HG03378 (cell line): ENCODE results near the gene GPRASP2.

ENCODE experiments used
- ATAC-seq: cut with Tn5 transposase; IDR thresholded peaks from one replicate; pipeline ENCODE4 v1.9.1; 2021; ENCODE audit warnings: mild to moderate bottlenecking, moderate library complexity; ENCODE audit not compliant: unreplicated experiment

GPRASP2 gene

DNA sequence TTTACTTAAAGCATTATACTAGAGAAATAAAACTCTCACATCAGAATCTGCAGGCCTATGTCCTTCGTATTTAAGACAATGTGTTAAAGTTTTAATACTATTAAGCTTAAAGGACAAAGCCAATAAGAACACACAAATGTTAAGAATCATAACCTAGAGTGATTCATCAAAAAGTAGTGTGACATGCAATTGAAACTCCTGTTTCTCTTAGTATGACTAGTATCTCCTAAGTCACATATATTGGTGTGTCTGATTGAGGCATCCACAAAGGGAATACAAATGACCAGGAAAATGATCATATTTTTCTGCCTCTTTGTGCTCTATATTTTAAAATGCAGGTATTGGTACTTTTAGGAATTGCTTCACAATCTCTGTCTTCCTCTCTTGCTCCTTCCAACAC lies 32.1 kb downstream of the GPRASP2 start:
- ATAC-seq = no peak

GRCh38 chrX:102745513-102745856 lies 33.2 kb downstream of the GPRASP2 start:
- ATAC-seq = no peak

DNA sequence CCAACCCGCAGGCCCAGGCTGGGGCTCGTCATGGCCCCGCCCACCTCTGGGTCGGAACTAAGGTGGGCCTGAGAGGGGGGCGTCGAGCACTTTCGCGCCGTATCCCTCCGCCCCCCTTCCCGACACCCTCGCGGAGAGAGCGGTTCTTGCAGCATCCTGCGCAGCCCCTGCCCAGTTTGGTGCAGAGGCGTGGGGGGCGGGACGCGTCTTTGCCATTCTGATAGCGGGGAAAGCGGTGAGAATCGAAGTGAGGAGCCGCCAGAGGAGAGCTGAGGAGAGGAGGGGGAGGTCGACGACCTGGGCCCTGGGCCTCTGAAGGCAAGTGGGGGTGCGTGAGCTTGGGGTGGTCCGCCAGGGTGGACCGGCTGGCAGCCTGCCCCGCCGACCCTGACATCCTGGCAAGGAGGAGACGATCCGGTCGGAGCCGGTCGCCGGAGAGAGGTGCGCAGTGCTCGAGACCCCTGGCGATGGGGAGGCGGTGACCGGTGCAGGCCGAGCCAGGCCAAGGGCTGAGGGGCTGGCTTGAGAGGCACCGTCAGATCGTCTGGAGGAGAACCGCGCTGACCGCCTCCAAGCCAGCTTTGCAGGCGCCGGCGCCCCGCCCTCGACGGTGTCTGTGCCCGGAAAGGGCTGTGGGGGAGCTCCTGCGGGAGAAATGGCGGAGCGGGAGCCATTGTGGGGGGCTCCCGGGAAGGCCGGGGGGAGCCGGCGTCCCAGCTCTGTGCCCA lies 33.8 kb downstream of the GPRASP2 start:
- ATAC-seq = no peak

DNA sequence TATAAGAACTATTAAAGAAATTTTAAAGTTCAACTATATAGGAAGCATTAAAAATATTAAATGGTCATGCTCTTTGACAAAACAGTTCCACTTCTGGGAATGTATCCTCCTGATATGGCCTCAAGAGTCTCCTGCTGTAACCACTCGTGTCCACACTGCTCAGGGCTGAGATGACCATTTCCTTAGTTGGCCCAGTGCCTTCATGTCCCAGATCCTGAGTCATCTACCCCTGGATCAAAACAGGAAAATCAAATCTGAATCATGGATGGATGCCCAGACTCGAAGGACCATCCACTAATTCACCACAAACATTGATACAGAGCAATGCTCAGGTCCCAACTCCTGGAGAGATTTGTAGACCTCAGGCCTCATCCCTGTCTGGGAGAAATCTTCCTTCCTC lies 53.0 kb downstream of the GPRASP2 start:
- ATAC-seq = no peak

DNA sequence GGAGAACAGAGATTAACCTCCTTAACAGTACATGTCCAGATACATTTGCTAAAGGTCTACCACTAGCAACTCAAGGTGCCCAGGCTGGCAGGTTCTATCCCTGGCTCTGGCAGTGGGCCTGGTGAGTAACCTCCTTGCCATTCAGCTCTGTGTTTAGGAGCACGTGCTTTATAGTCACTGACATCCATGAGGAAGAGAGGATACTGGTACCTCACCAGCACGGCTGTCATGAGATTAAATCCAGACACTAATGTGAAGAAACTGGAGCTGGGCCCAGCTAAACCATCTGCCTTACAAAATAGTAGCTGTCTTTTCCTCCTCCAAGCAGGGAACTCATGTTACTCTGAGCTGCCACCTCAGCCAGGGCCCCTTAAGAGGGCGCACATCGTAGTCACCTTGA lies 53.6 kb downstream of the GPRASP2 start:
- ATAC-seq = no peak

DNA sequence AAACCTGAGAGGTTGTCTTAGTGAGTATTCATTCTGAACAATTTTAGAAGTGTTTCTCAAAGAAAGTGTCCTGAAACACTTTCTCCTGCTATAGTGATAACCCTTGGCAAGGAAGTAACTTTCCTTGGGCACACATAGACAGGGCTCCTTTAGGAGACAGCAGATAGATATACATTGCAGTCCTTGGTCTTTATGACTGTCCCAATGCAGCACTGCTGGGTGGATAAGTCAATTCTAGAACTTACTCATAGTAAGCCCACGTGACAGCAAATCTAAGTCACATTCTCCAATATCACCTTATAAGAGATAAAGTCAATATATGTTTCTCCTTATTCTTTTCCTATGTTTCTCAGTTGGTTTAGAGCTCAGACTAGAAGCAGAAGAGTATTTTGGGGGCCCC lies 55.0 kb downstream of the GPRASP2 start:
- ATAC-seq = no peak
